ENCODE data around the gene F10. TPM values are rescaled to one million over a fixed set of nuclear protein-coding genes. Genes with fewer than 3 reads are reported as not detected.

Gene F10
- total and polyA plus RNA-seq, 4 donors: 85.3 to 199 (median 117) TPM

DNA sequence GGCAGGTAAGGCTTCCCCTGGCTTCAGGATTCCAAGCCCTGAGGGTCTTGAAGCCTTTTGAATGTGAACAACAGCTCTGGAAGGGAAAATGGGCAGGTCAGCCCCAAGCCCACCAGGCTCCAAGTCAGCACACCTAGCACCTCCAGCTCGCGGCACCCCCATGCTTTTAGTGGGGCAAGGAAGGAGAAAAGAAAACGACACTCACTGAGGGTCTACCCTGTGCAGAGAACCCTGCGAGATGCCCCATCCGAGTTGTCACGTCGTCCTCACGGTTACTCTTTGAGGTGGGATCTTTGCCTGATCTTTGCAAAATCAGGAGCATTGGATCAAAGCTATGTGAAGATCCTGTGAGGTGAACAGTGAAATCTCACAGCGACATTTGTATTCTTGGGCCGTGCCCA, 5.7 kb upstream of the F10 start (continued):
- TF ChIP-seq, protein P1, sequence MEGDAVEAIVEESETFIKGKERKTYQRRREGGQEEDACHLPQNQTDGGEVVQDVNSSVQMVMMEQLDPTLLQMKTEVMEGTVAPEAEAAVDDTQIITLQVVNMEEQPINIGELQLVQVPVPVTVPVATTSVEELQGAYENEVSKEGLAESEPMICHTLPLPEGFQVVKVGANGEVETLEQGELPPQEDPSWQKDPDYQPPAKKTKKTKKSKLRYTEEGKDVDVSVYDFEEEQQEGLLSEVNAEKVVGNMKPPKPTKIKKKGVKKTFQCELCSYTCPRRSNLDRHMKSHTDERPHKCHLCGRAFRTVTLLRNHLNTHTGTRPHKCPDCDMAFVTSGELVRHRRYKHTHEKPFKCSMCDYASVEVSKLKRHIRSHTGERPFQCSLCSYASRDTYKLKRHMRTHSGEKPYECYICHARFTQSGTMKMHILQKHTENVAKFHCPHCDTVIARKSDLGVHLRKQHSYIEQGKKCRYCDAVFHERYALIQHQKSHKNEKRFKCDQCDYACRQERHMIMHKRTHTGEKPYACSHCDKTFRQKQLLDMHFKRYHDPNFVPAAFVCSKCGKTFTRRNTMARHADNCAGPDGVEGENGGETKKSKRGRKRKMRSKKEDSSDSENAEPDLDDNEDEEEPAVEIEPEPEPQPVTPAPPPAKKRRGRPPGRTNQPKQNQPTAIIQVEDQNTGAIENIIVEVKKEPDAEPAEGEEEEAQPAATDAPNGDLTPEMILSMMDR (IDR thresholded peaks at IDR 0.05; ENCODE audit: low read depth, low read length, missing input control): no peak
- TF ChIP-seq FOXA1 (IDR thresholded peaks at IDR 0.05): no peak
- no peak for TF ChIP-seq YY1 (IDR thresholded peaks at IDR 0.05)
- no peak for TF ChIP-seq HNF4G (IDR thresholded peaks at IDR 0.05)
- no peak for TF ChIP-seq JUND (IDR thresholded peaks at IDR 0.05)
- TF ChIP-seq, protein P2, sequence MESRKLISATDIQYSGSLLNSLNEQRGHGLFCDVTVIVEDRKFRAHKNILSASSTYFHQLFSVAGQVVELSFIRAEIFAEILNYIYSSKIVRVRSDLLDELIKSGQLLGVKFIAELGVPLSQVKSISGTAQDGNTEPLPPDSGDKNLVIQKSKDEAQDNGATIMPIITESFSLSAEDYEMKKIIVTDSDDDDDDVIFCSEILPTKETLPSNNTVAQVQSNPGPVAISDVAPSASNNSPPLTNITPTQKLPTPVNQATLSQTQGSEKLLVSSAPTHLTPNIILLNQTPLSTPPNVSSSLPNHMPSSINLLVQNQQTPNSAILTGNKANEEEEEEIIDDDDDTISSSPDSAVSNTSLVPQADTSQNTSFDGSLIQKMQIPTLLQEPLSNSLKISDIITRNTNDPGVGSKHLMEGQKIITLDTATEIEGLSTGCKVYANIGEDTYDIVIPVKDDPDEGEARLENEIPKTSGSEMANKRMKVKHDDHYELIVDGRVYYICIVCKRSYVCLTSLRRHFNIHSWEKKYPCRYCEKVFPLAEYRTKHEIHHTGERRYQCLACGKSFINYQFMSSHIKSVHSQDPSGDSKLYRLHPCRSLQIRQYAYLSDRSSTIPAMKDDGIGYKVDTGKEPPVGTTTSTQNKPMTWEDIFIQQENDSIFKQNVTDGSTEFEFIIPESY (IDR thresholded peaks at IDR 0.05): no peak
- TF ChIP-seq RXRA (IDR thresholded peaks at IDR 0.05): no peak
- no peak for TF ChIP-seq FOXA2 (IDR thresholded peaks at IDR 0.05)
- TF ChIP-seq EGR1 (IDR thresholded peaks at IDR 0.05; ENCODE audit: low read depth in 2 of 2): no peak

DNA sequence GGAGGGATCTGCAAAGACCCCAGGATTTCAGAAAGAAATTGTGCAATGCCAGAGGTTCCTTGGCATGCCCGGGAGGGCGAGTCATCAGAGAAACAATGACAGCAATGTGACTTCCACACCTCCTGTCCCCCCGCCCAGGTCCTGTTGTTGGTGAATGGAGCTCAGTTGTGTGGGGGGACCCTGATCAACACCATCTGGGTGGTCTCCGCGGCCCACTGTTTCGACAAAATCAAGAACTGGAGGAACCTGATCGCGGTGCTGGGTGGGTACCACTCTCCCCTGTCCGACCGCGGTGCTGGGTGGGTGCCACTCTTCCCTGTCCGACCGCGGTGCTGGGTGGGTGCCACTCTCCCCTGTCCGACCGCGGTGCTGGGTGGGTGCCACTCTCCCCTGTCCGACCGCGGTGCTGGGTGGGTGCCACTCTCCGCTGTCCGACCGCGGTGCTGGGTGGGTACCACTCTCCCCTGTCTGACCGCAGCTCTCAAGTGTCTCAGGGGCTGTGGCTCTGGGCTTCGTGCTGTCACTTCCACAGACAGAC, 5.2 kb upstream of the F10 start:
- Histone ChIP-seq H3K9ac (ENCODE audit: low read depth in 1 of 2, low read length in 2 of 2) (no peak overlapping the region), H3K4me3 (ENCODE audit: low read depth in 1 of 3, low read length in 3 of 3) (no peak overlapping the region), H3K27me3 (ENCODE audit: control insufficient read depth in 4 of 4, insufficient read depth in 4 of 4, low read length in 3 of 4) (no peaks in the 10 kb centered on the region), H3K9me3 (ENCODE audit: control insufficient read depth in 4 of 4, low read length in 3 of 4) (no peaks in the 10 kb centered on the region), H3K4me1 (ENCODE audit: control insufficient read depth in 4 of 4, insufficient read depth in 4 of 4, low read length in 3 of 4) (peaks cover 3 to 20% (median 9%) of the 10 kb centered on the region in 4 donors), H3K27ac (ENCODE audit: low read depth in 1 of 2, low read length in 2 of 2) (no peak overlapping the region), H3K36me3 (ENCODE audit: control insufficient read depth in 4 of 4, insufficient read depth in 3 of 4, low read depth in 1 of 4, low read length in 3 of 4) (peaks cover 0 to 6% (median 5%) of the 10 kb centered on the region in 4 donors)
- DNase-seq (ENCODE audit: low spot score): no peak
- no peak for TF ChIP-seq RAD21 (IDR thresholded peaks at IDR 0.05)
- TF ChIP-seq HNF4G (IDR thresholded peaks at IDR 0.05): no peak
- TF ChIP-seq FOXA2 (IDR thresholded peaks at IDR 0.05): no peak
- TF ChIP-seq HNF4A (conservative IDR thresholded peaks at IDR 0.05): no peak
- TF ChIP-seq, protein P3, sequence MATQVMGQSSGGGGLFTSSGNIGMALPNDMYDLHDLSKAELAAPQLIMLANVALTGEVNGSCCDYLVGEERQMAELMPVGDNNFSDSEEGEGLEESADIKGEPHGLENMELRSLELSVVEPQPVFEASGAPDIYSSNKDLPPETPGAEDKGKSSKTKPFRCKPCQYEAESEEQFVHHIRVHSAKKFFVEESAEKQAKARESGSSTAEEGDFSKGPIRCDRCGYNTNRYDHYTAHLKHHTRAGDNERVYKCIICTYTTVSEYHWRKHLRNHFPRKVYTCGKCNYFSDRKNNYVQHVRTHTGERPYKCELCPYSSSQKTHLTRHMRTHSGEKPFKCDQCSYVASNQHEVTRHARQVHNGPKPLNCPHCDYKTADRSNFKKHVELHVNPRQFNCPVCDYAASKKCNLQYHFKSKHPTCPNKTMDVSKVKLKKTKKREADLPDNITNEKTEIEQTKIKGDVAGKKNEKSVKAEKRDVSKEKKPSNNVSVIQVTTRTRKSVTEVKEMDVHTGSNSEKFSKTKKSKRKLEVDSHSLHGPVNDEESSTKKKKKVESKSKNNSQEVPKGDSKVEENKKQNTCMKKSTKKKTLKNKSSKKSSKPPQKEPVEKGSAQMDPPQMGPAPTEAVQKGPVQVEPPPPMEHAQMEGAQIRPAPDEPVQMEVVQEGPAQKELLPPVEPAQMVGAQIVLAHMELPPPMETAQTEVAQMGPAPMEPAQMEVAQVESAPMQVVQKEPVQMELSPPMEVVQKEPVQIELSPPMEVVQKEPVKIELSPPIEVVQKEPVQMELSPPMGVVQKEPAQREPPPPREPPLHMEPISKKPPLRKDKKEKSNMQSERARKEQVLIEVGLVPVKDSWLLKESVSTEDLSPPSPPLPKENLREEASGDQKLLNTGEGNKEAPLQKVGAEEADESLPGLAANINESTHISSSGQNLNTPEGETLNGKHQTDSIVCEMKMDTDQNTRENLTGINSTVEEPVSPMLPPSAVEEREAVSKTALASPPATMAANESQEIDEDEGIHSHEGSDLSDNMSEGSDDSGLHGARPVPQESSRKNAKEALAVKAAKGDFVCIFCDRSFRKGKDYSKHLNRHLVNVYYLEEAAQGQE (IDR thresholded peaks at IDR 0.05): no peak
- TF ChIP-seq SP1 (IDR thresholded peaks at IDR 0.05): no peak
- no peak for TF ChIP-seq FOXA1 (IDR thresholded peaks at IDR 0.05)
- no peak for TF ChIP-seq EGR1 (IDR thresholded peaks at IDR 0.05; ENCODE audit: low read depth in 2 of 2)
- TF ChIP-seq NR2F2 (IDR thresholded peaks at IDR 0.05): no peak
- TF ChIP-seq, protein P4, sequence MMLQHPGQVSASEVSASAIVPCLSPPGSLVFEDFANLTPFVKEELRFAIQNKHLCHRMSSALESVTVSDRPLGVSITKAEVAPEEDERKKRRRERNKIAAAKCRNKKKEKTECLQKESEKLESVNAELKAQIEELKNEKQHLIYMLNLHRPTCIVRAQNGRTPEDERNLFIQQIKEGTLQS (IDR thresholded peaks at IDR 0.05): no peak
- TF ChIP-seq, protein P2 (IDR thresholded peaks at IDR 0.05): no peak
- TF ChIP-seq RXRA (IDR thresholded peaks at IDR 0.05): no peak
- TF ChIP-seq JUND (IDR thresholded peaks at IDR 0.05): no peak
- TF ChIP-seq, protein P1 (IDR thresholded peaks at IDR 0.05; ENCODE audit: low read depth, low read length, missing input control): no peak
- no peak for TF ChIP-seq GABPA (IDR thresholded peaks at IDR 0.05 in 1 of 2, conservative IDR thresholded peaks at IDR 0.05 in 1 of 2)
- TF ChIP-seq, protein P5, sequence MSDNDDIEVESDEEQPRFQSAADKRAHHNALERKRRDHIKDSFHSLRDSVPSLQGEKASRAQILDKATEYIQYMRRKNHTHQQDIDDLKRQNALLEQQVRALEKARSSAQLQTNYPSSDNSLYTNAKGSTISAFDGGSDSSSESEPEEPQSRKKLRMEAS (IDR thresholded peaks at IDR 0.05): no peak
- WGBS: 94% methylated on average over 26 of the region's 26 CpGs
